ENCODE results near the gene PLA2G2F. TPM values are rescaled to one million over a fixed set of nuclear protein-coding genes. Genes with fewer than 3 reads are reported as not detected.

The PLA2G2F gene
- total and polyA plus RNA-seq, 2 of the 13 experiments (the other 11 are each of a cell fraction or from before 2014, with no cell fraction given) = not detected

- no peak for TF ChIP-seq THYN1 (CRISPR knock-in tag; IDR thresholded peaks at IDR 0.05; ENCODE audit: borderline replicate concordance, low read depth)
- TF ChIP-seq SOX6 (IDR thresholded peaks at IDR 0.05) = no peak
- no peak for TF ChIP-seq SOX6 (CRISPR knock-in tag; IDR thresholded peaks at IDR 0.05)
- TF ChIP-seq ZNF205 (CRISPR knock-in tag; IDR thresholded peaks at IDR 0.05) = no peak
- no peak for TF ChIP-seq MLLT10 (CRISPR knock-in tag; IDR thresholded peaks at IDR 0.05)
- no peak for TF ChIP-seq KLF15 (CRISPR knock-in tag; IDR thresholded peaks at IDR 0.05; ENCODE audit: borderline replicate concordance)
- no peak for TF ChIP-seq HBP1 (CRISPR knock-in tag; IDR thresholded peaks at IDR 0.05; ENCODE audit: low read depth)
- no peak for TF ChIP-seq NCOR1 (IDR thresholded peaks at IDR 0.05; ENCODE audit: borderline replicate concordance, low read length)
Observed at GRCh38 chr1:20096840-20097447, 42.2 kb upstream of the PLA2G2F start (continued).

- ChIA-PET CTCF (ENCODE audit: low intra/inter-chr PET ratio, low total read pairs) (no interaction called here), POLR2A (no interaction called here)
- DNase-seq (ENCODE audit: low spot score) (no peak), ATAC-seq (no peak), FAIRE-seq (no peak)
- BruUV-seq (replicated peaks) = no TSS peak
- Histone ChIP-seq H2AFZ (ENCODE audit: low read length) (no peak overlapping the region), H3K4me3 (replicated peaks in 1 of 3; ENCODE audit: insufficient read depth in 1 of 3, low read depth in 2 of 3, low read length in 3 of 3) (no peak overlapping the region), H3K36me3 (replicated peaks in 1 of 2; ENCODE audit: control insufficient read depth in 1 of 2, insufficient read depth in 2 of 2, low read length in 2 of 2) (no peaks in the 10 kb centered on the region), H3K4me1 (ENCODE audit: insufficient read depth, low read length) (no peaks in the 10 kb centered on the region), H3K27me3 (ENCODE audit: control insufficient read depth in 1 of 2, insufficient read depth in 2 of 2, low read length in 2 of 2) (0 out of 5 replicates have a peak, but pooled peaks cover 0 to 4% of the 10 kb centered on the region in 2 experiments), H3K4me2 (ENCODE audit: low read depth, low read length) (no peak overlapping the region), H3K27ac (ENCODE audit: extremely low read length, insufficient read depth, low read length) (no peak overlapping the region), H4K20me1 (ENCODE audit: insufficient read depth, low read length) (no peaks in the 10 kb centered on the region), H3K9ac (ENCODE audit: insufficient read depth, low read depth, low read length) (no peak overlapping the region), H3K79me2 (ENCODE audit: insufficient read depth, low read length) (no peaks in the 10 kb centered on the region), H3K9me3 (ENCODE audit: low read length) (peaks cover 18% of the 10 kb centered on the region)
- intact Hi-C loops (cut with micrococcal nuclease; ENCODE audit: unreplicated experiment) = no loop called here
- in situ Hi-C loops (cut with HindIII; ENCODE audit: extremely low pct_ligation_motif_present, low pct_unique_long_range_greater_than_20kb) = no loop called here
- WGBS (ENCODE audit: low lambda C conversion rate) = 8% methylated on average over 3 of the region's 3 CpGs
- TF ChIP-seq SOX5 (CRISPR knock-in tag; IDR thresholded peaks at IDR 0.05; ENCODE audit: borderline replicate concordance) = no peak
- TF ChIP-seq SMARCE1 (IDR thresholded peaks at IDR 0.05; ENCODE audit: borderline replicate concordance) = no peak
- TF ChIP-seq, protein P1, sequence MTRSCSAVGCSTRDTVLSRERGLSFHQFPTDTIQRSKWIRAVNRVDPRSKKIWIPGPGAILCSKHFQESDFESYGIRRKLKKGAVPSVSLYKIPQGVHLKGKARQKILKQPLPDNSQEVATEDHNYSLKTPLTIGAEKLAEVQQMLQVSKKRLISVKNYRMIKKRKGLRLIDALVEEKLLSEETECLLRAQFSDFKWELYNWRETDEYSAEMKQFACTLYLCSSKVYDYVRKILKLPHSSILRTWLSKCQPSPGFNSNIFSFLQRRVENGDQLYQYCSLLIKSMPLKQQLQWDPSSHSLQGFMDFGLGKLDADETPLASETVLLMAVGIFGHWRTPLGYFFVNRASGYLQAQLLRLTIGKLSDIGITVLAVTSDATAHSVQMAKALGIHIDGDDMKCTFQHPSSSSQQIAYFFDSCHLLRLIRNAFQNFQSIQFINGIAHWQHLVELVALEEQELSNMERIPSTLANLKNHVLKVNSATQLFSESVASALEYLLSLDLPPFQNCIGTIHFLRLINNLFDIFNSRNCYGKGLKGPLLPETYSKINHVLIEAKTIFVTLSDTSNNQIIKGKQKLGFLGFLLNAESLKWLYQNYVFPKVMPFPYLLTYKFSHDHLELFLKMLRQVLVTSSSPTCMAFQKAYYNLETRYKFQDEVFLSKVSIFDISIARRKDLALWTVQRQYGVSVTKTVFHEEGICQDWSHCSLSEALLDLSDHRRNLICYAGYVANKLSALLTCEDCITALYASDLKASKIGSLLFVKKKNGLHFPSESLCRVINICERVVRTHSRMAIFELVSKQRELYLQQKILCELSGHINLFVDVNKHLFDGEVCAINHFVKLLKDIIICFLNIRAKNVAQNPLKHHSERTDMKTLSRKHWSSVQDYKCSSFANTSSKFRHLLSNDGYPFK (CRISPR knock-in tag; IDR thresholded peaks at IDR 0.05; ENCODE audit: borderline replicate concordance) = no peak
- TF ChIP-seq MIER3 (CRISPR knock-in tag; IDR thresholded peaks at IDR 0.05; ENCODE audit: borderline replicate concordance) = no peak
- TF ChIP-seq EHMT2 (IDR thresholded peaks at IDR 0.05; ENCODE audit: borderline replicate concordance, low read depth, low read length) = no peak
- TF ChIP-seq ATF7 (IDR thresholded peaks at IDR 0.05) = no peak
- TF ChIP-seq ATF7 (CRISPR knock-in tag; IDR thresholded peaks at IDR 0.05) = no peak
- no peak for TF ChIP-seq RFX5 (IDR thresholded peaks at IDR 0.05; ENCODE audit: low read depth, low read length)
- TF ChIP-seq ZNF644 (CRISPR knock-in tag; IDR thresholded peaks at IDR 0.05; ENCODE audit: low read depth) = no peak
- no peak for TF ChIP-seq ADNP (CRISPR knock-in tag; IDR thresholded peaks at IDR 0.05)
- TF ChIP-seq KLF9 (CRISPR knock-in tag; IDR thresholded peaks at IDR 0.05; ENCODE audit: low read depth) = no peak
- TF ChIP-seq MEIS2 (CRISPR knock-in tag; IDR thresholded peaks at IDR 0.05) = no peak
Observed at GRCh38 chr1:20099533-20099932, 39.6 kb upstream of the PLA2G2F start.
